Astrocyte (in vitro differentiated cells and primary cell): Measurements from ENCODE around the gene ADAMTSL5. TPM values are rescaled to one million over a fixed set of nuclear protein-coding genes. Genes with fewer than 3 reads are reported as not detected.

Source experiments
- DNase-seq: peaks from one replicate; pipeline ENCODE4 v3.0.0-alpha.2; 2010; ENCODE audit warnings: low read depth
- FAIRE-seq: peaks from 2 replicates; lab custom pipeline; 2011; peaks lifted over from hg19 to GRCh38; lab: Jason Lieb, UNC
- H2AFZ ChIP-seq: 2 replicates; pipeline ENCODE4 v1.6.0; 2012; ENCODE audit warnings: low read depth, low read length, inconsistent platforms
- H3K27ac ChIP-seq: 2 replicates; pipeline ENCODE4 v1.5.1; 2011; ENCODE audit warnings: low read depth, low read length, inconsistent platforms
- H3K27me3 ChIP-seq: 2 replicates; pipeline ENCODE4 v1.6.0; 2011; ENCODE audit warnings: low read length, inconsistent platforms; ENCODE audit not compliant: insufficient read depth
- H3K36me3 ChIP-seq: 2 replicates; pipeline ENCODE4 v1.5.1; 2011; ENCODE audit warnings: low read length, inconsistent platforms; ENCODE audit not compliant: insufficient read depth
- H3K4me1 ChIP-seq: 2 replicates; pipeline ENCODE4 v1.5.1; 2011; ENCODE audit warnings: low read length, inconsistent platforms; ENCODE audit not compliant: insufficient read depth
- H3K4me2 ChIP-seq: 2 replicates; pipeline ENCODE4 v1.6.0; 2012; ENCODE audit warnings: low read length, inconsistent platforms
- H3K4me3 ChIP-seq: 2 replicates; pipeline ENCODE4 v1.5.1; 2011; ENCODE audit warnings: low read depth, mild to moderate bottlenecking, low read length, inconsistent platforms; ENCODE audit not compliant: insufficient read depth
- H3K79me2 ChIP-seq: 2 replicates; pipeline ENCODE4 v1.6.0; 2012; ENCODE audit warnings: mild to moderate bottlenecking, low read length, inconsistent platforms; ENCODE audit not compliant: insufficient read depth
- H3K9ac ChIP-seq: 2 replicates; pipeline ENCODE4 v1.6.0; 2012; ENCODE audit warnings: mild to moderate bottlenecking, low read length, inconsistent platforms
- H3K9me3 ChIP-seq: 2 replicates; pipeline ENCODE4 v1.5.1; 2012; ENCODE audit warnings: low read depth, mild to moderate bottlenecking, low read length, inconsistent platforms; ENCODE audit not compliant: insufficient read depth
- H4K20me1 ChIP-seq: 2 replicates; pipeline ENCODE4 v1.6.0; 2012; ENCODE audit warnings: low read length, inconsistent platforms; ENCODE audit not compliant: insufficient read depth
- H3K27ac Mint-ChIP-seq: one replicate; pipeline ENCODE4 v1.8.0; 2021; ENCODE audit warnings: mild to moderate bottlenecking, mixed read lengths; ENCODE audit not compliant: unreplicated experiment
- H3K27me3 Mint-ChIP-seq: one replicate; pipeline ENCODE4 v1.8.0; 2021; ENCODE audit warnings: low read depth, mixed read lengths; ENCODE audit not compliant: unreplicated experiment
- H3K36me3 Mint-ChIP-seq: one replicate; pipeline ENCODE4 v1.8.0; 2021; ENCODE audit warnings: low read depth, mixed read lengths; ENCODE audit not compliant: unreplicated experiment
- H3K4me1 Mint-ChIP-seq: one replicate; pipeline ENCODE4 v1.8.0; 2021; ENCODE audit warnings: low read depth, mixed read lengths; ENCODE audit not compliant: unreplicated experiment
- H3K4me3 Mint-ChIP-seq: one replicate; pipeline ENCODE4 v1.8.0; 2021; ENCODE audit warnings: mild to moderate bottlenecking, moderate library complexity, mixed read lengths; ENCODE audit not compliant: unreplicated experiment
- H3K9me3 Mint-ChIP-seq: one replicate; pipeline ENCODE4 v1.8.0; 2021; ENCODE audit warnings: mild to moderate bottlenecking, mixed read lengths; ENCODE audit not compliant: unreplicated experiment
- EZH2 ChIP-seq: IDR thresholded peaks from 2 replicates; pipeline ENCODE4 v1.6.1; 2012; ENCODE audit warnings: mild to moderate bottlenecking, low read length, inconsistent platforms; ENCODE audit not compliant: insufficient read depth
- total RNA-seq: library from RNA; stranded (reverse); gene quantifications from 2 replicates; pipeline ENCODE4 v1.2.1, GENCODE V29; 2021
- TF ChIP-seq, protein P1 (sequence below): IDR thresholded peaks from 2 replicates; pipeline ENCODE4 v1.5.1; 2011; ENCODE audit warnings: low read depth, mild to moderate bottlenecking, inconsistent platforms, low read length, moderate library complexity; ENCODE audit not compliant: insufficient read depth

The ADAMTSL5 gene
- total RNA-seq, 1 donor from 2014 or later = 5.5 TPM

DNA sequence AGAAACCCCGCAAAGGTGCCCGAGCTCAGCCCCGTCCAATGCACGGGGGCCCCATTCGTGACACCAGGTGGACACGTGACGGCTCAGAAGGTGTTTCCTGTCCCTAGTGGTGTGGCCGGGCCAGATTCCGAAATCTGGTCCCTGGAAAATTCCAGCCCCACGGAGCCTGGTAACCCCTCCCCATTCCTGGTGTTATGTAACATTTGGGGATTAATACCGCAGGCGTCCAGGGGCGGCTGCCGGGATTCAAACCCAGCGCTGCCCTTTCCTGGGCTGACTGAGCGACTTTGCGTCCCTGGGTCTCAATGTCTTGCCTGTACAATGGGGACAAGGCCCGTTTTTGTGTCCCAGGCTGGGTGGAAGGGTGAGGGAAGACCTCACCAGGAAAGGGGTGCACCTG, 10.0 kb upstream of the ADAMTSL5 start:
- Histone ChIP-seq H3K27me3 (peaks cover 27% of the 10 kb centered on the region), H4K20me1 (peaks cover 7% of the 10 kb centered on the region), H3K9me3 (peaks cover 3% of the 10 kb centered on the region), H3K4me1 (no peaks in the 10 kb centered on the region), H2AFZ (no peak overlapping the region), H3K9ac (no peak overlapping the region), H3K27ac (no peak overlapping the region), H3K36me3 (no peaks in the 10 kb centered on the region), H3K79me2 (no peaks in the 10 kb centered on the region), H3K4me3 (no peak overlapping the region), H3K4me2 (no peak overlapping the region)
- Mint-ChIP-seq H3K9me3 (peaks cover 4% of the 10 kb centered on the region), H3K36me3 (no peaks in the 10 kb centered on the region), H3K4me3 (no peak overlapping the region), H3K27ac (no peak overlapping the region), H3K4me1 (no peaks in the 10 kb centered on the region), H3K27me3 (peaks cover 50% of the 10 kb centered on the region)
- TF ChIP-seq, protein P1, sequence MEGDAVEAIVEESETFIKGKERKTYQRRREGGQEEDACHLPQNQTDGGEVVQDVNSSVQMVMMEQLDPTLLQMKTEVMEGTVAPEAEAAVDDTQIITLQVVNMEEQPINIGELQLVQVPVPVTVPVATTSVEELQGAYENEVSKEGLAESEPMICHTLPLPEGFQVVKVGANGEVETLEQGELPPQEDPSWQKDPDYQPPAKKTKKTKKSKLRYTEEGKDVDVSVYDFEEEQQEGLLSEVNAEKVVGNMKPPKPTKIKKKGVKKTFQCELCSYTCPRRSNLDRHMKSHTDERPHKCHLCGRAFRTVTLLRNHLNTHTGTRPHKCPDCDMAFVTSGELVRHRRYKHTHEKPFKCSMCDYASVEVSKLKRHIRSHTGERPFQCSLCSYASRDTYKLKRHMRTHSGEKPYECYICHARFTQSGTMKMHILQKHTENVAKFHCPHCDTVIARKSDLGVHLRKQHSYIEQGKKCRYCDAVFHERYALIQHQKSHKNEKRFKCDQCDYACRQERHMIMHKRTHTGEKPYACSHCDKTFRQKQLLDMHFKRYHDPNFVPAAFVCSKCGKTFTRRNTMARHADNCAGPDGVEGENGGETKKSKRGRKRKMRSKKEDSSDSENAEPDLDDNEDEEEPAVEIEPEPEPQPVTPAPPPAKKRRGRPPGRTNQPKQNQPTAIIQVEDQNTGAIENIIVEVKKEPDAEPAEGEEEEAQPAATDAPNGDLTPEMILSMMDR = no peak
- TF ChIP-seq EZH2 = no peak
- no peak for FAIRE-seq
- no peak for DNase-seq

DNA sequence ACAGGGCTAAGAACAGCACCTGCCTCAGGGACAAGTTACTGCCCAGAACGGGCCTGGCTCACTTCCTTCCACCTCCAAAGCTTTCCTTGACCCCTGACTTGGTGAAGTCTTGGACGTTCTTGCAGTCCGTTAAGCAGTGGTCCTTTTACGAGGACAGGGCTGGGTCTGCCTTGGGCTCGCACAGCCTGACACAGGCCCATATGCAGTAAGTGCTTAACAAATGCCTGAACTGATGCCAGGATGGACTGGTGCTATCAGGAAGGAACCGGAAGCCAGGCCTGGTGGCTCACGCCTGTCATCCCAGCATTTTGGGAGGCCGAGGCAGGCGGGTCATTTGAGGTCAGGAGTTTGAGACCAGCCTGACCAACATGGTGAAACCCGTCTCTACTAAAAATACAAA, 9.2 kb upstream of the ADAMTSL5 start:
- FAIRE-seq (no peak), DNase-seq (no peak)
- H3K27ac Mint-ChIP-seq = no peak overlapping the region
- no peak overlapping the region for H3K27ac ChIP-seq
- H3K9me3 Mint-ChIP-seq = peaks cover 4% of the 10 kb centered on the region
- peaks cover 27% of the 10 kb centered on the region for H3K27me3 ChIP-seq
- TF ChIP-seq EZH2 = no peak
- TF ChIP-seq, protein P1 = no peak
- H3K4me1 Mint-ChIP-seq = no peaks in the 10 kb centered on the region
- H3K79me2 ChIP-seq = no peaks in the 10 kb centered on the region
- H3K36me3 Mint-ChIP-seq = no peaks in the 10 kb centered on the region
- H3K9me3 ChIP-seq = peaks cover 3% of the 10 kb centered on the region
- no peak overlapping the region for H3K9ac ChIP-seq
- H3K27me3 Mint-ChIP-seq = peaks cover 45% of the 10 kb centered on the region
- H3K4me3 ChIP-seq = no peak overlapping the region
- H4K20me1 ChIP-seq = peaks cover 7% of the 10 kb centered on the region
- no peaks in the 10 kb centered on the region for H3K4me1 ChIP-seq
- H2AFZ ChIP-seq = no peak overlapping the region
- no peak overlapping the region for H3K4me3 Mint-ChIP-seq
- no peak overlapping the region for H3K4me2 ChIP-seq
- H3K36me3 ChIP-seq = no peaks in the 10 kb centered on the region

DNA sequence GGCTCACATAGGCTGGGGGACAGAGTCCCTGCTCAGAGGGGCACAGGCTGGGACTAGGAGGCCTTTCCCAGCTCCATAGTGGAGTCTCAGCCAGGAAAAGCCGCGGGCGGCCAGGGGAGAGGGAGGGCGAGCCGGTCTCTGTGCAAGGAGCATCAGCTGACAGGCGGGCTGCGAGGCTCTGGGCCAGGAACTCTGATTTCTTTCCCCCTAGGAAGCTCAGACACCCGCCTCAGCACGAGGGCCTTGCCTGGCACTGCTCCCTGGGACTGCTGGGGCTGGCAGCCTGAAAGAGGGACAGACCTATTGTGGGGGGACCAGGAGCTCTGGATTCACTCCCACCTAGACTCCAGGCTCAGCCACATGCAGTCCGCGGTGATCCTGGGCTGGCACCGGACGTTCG, 8.8 kb upstream of the ADAMTSL5 start:
- no peak for DNase-seq
- H3K27me3 Mint-ChIP-seq = peaks cover 46% of the 10 kb centered on the region

More for the DNA sequence above, 8.8 kb upstream of the ADAMTSL5 start:
- H3K36me3 ChIP-seq = no peaks in the 10 kb centered on the region
- no peak overlapping the region for H3K9ac ChIP-seq
- Mint-ChIP-seq H3K9me3 (peaks cover 4% of the 10 kb centered on the region), H3K27ac (no peak overlapping the region), H3K36me3 (no peaks in the 10 kb centered on the region), H3K4me1 (no peaks in the 10 kb centered on the region), H3K4me3 (no peak overlapping the region)
- no peak for FAIRE-seq
- H3K27ac ChIP-seq = no peak overlapping the region
- no peak overlapping the region for H2AFZ ChIP-seq
- H3K9me3 ChIP-seq = peaks cover 3% of the 10 kb centered on the region
- H3K79me2 ChIP-seq = no peaks in the 10 kb centered on the region
- H3K4me1 ChIP-seq = no peaks in the 10 kb centered on the region
- H3K4me3 ChIP-seq = no peak overlapping the region
- H3K27me3 ChIP-seq = peaks cover 27% of the 10 kb centered on the region
- peaks cover 7% of the 10 kb centered on the region for H4K20me1 ChIP-seq
- no peak overlapping the region for H3K4me2 ChIP-seq
- TF ChIP-seq EZH2 = no peak
- TF ChIP-seq, protein P1 = no peak
